ENCODE data around the gene SLC16A13.
A peak's percentile ranks its signal among the peaks of the same experiment; 100 is the strongest.
"Not testable (repeated sequence)": the region's sequence is repeated elsewhere in the genome, so short reads cannot be mapped to it uniquely, and the experiment has no call there.

Gene SLC16A13

GRCh38 chr17:7077911-7078546 is 42.2 kb downstream of the SLC16A13 start:
- no peak for DNase-seq (ENCODE audit: insufficient read length, low spot score)
- TF ChIP-seq POLR2AphosphoS5 (IDR thresholded peaks at IDR 0.05; ENCODE audit: low read depth, low read length) (no peak), POLR2A (IDR thresholded peaks at IDR 0.05; ENCODE audit: low read depth, low read length) (no peak), POU2F2 (IDR thresholded peaks at IDR 0.05; ENCODE audit: low read depth, low read length) (no peak), PAX5 (IDR thresholded peaks at IDR 0.05; ENCODE audit: insufficient read depth, low read length, severe bottlenecking) (no peak), TAF1 (IDR thresholded peaks at IDR 0.05; ENCODE audit: low read depth, low read length) (no peak), SPI1 (IDR thresholded peaks at IDR 0.05; ENCODE audit: low read depth, low read length) (no peak)
- no peak for FAIRE-seq

DNA sequence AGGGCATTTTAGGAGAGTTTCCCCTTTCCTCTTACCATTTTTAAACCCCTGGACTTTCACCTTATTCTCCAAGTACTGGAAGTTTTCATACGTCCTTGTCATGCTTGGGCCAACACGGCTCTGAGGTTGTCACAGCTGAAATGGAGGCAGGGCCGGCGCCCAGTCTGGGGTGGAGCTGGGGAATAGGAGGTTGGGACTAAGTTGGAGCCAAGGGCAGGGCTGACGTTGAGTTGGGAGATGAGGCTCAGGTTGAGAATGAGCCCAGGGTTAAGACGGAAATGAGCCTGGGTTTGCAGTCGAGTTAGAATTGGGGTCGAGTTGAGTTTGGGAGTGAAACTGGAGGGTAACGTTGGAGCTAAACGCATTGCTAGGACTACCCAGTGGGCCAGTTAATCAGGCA is 42.9 kb downstream of the SLC16A13 start:
- DNase-seq (ENCODE audit: insufficient read length, low spot score) (no peak), FAIRE-seq (no peak)

GRCh38 chr17:7079581-7080455 is 44.0 kb downstream of the SLC16A13 start, which contains the start of gene CLEC10A:
TSS of gene CLEC10A (minus strand) at chr17:7080251. CDS start at chr17:7078812, 1,439 bp downstream.
- FAIRE-seq (no peak), DNase-seq (ENCODE audit: insufficient read length, low spot score) (no peak)
- no peak for TF ChIP-seq POLR2A (IDR thresholded peaks at IDR 0.05; ENCODE audit: low read depth, low read length)
- no peak for TF ChIP-seq SPI1 (IDR thresholded peaks at IDR 0.05; ENCODE audit: low read depth, low read length)
- TF ChIP-seq POLR2AphosphoS5 (IDR thresholded peaks at IDR 0.05; ENCODE audit: low read depth, low read length) = no peak

More for the DNA sequence above, 42.9 kb downstream of the SLC16A13 start:
- TF ChIP-seq POLR2A (IDR thresholded peaks at IDR 0.05; ENCODE audit: low read depth, low read length) = no peak
- TF ChIP-seq PAX5 (IDR thresholded peaks at IDR 0.05; ENCODE audit: insufficient read depth, low read length, severe bottlenecking) = no peak
- TF ChIP-seq SPI1 (IDR thresholded peaks at IDR 0.05; ENCODE audit: low read depth, low read length) = no peak
- TF ChIP-seq POU2F2 (IDR thresholded peaks at IDR 0.05; ENCODE audit: low read depth, low read length) = no peak
- TF ChIP-seq TAF1 (IDR thresholded peaks at IDR 0.05; ENCODE audit: low read depth, low read length) = no peak

GRCh38 chr17:7080456-7081041 is 44.7 kb downstream of the SLC16A13 start:
- DNase-seq (ENCODE audit: insufficient read length, low spot score) = no peak
- TF ChIP-seq POLR2AphosphoS5 (IDR thresholded peaks at IDR 0.05; ENCODE audit: low read depth, low read length) (no peak), PAX5 (IDR thresholded peaks at IDR 0.05; ENCODE audit: insufficient read depth, low read length, severe bottlenecking) (no peak), TAF1 (IDR thresholded peaks at IDR 0.05; ENCODE audit: low read depth, low read length) (no peak), SPI1 (IDR thresholded peaks at IDR 0.05; ENCODE audit: low read depth, low read length) (no peak), POLR2A (IDR thresholded peaks at IDR 0.05; ENCODE audit: low read depth, low read length) (no peak), POU2F2 (IDR thresholded peaks at IDR 0.05; ENCODE audit: low read depth, low read length) (no peak)

DNA sequence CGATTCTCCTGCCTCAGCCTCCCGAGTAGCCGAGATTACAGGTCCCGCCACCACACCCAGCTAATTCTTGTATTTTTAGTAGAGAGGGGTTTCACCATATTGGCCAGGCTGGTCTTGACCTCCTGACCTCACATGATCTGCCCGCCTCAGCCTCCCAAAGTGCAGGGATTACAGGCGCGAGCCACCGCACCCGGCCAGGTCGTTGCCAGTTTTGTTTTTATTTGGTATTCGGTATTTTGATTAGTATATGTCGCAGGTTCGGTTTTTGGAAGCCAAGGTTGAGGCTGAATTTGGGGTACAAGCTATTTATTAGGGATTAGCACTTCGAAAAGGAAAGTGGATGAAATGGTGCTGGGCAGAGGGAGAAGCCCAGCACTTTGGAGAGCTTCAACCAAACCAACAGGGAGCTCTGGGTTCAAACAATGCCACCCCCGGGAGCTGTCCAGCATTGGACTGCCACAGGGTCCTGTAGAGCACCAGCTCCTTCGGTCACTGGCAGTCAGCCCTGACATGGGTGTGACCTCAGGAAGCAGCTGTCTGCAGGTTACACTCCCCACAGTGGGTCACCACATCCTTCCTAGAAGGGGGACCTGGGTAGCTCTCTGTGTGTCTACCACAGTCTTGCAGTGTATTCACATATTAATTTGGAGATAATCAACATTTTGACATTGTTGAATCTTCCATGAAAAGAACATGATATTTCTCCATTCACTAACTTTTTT is 45.7 kb downstream of the SLC16A13 start:
- no peak for DNase-seq (ENCODE audit: insufficient read length, low spot score)
- peak; percentile 9 for FAIRE-seq
- TF ChIP-seq POLR2A (IDR thresholded peaks at IDR 0.05; ENCODE audit: low read depth, low read length) (no peak), SPI1 (IDR thresholded peaks at IDR 0.05; ENCODE audit: low read depth, low read length) (no peak), PAX5 (IDR thresholded peaks at IDR 0.05; ENCODE audit: insufficient read depth, low read length, severe bottlenecking) (no peak), POU2F2 (IDR thresholded peaks at IDR 0.05; ENCODE audit: low read depth, low read length) (no peak), TAF1 (IDR thresholded peaks at IDR 0.05; ENCODE audit: low read depth, low read length) (no peak), POLR2AphosphoS5 (IDR thresholded peaks at IDR 0.05; ENCODE audit: low read depth, low read length) (no peak)

More at GRCh38 chr17:7080456-7081041, 44.7 kb downstream of the SLC16A13 start:
- no peak for FAIRE-seq

DNA sequence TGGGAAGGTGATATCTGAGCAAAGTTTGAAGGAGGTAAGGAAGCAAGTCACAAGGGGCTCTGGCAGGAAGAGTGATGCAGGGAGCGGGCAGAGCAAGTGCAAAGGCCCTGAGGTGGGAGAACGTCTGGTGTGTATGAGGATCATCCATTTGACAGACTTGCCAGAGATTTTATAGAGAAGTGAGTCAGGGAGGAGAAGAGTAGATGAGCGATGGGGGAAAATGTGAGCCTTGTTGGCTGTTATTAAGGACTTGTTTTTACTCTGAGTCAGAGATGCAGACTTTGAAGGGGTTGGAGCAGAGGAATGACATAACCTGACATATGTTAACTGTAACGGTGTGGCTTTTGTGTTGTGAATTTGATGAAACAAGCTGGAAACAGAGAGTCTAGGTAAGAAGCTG is 47.8 kb downstream of the SLC16A13 start:
- no peak for FAIRE-seq
- no peak for DNase-seq (ENCODE audit: insufficient read length, low spot score)
- TF ChIP-seq POU2F2 (IDR thresholded peaks at IDR 0.05; ENCODE audit: low read depth, low read length) = no peak
- TF ChIP-seq POLR2AphosphoS5 (IDR thresholded peaks at IDR 0.05; ENCODE audit: low read depth, low read length) = no peak
- no peak for TF ChIP-seq TAF1 (IDR thresholded peaks at IDR 0.05; ENCODE audit: low read depth, low read length)
- TF ChIP-seq PAX5 (IDR thresholded peaks at IDR 0.05; ENCODE audit: insufficient read depth, low read length, severe bottlenecking) = no peak
- TF ChIP-seq SPI1 (IDR thresholded peaks at IDR 0.05; ENCODE audit: low read depth, low read length) = no peak
- TF ChIP-seq POLR2A (IDR thresholded peaks at IDR 0.05; ENCODE audit: low read depth, low read length) = no peak

GRCh38 chr17:7084088-7084487 is 48.3 kb downstream of the SLC16A13 start:
- TF ChIP-seq POU2F2 (IDR thresholded peaks at IDR 0.05; ENCODE audit: low read depth, low read length) = no peak
- TF ChIP-seq TAF1 (IDR thresholded peaks at IDR 0.05; ENCODE audit: low read depth, low read length) = no peak
- TF ChIP-seq SPI1 (IDR thresholded peaks at IDR 0.05; ENCODE audit: low read depth, low read length) = no peak
- no peak for TF ChIP-seq PAX5 (IDR thresholded peaks at IDR 0.05; ENCODE audit: insufficient read depth, low read length, severe bottlenecking)
- TF ChIP-seq POLR2A (IDR thresholded peaks at IDR 0.05; ENCODE audit: low read depth, low read length) = no peak
- no peak for TF ChIP-seq POLR2AphosphoS5 (IDR thresholded peaks at IDR 0.05; ENCODE audit: low read depth, low read length)
- no peak for FAIRE-seq
- no peak for DNase-seq (ENCODE audit: insufficient read length, low spot score)

- DNase-seq (ENCODE audit: insufficient read length, low spot score); FAIRE-seq: not testable (repeated sequence)
Observed at GRCh38 chr17:7088442-7088841, 52.6 kb downstream of the SLC16A13 start.

- not testable (repeated sequence) for DNase-seq (ENCODE audit: insufficient read length, low spot score); FAIRE-seq
Observed at GRCh38 chr17:7089570-7089969, 53.8 kb downstream of the SLC16A13 start.

Measured in GM12891 (cell line).